Activated CD4-positive, alpha-beta memory T cell treated with anti-CD3 and anti-CD28 coated beads, Interleukin-2, amount 10 ng/mL, durations not matched to agents 7 days and 5 days (primary cell): ENCODE results near the gene FOXE1. TPM values are rescaled to one million over a fixed set of nuclear protein-coding genes. Genes with fewer than 3 reads are reported as not detected.

Source experiments
- CTCF ChIA-PET: fragments of 350-600 bp; sonication (Branson Sonifier 250); formaldehyde crosslinking; loops from one replicate; lab custom pipeline; 2021; ENCODE audit warnings: antibody characterized with exemption, inconsistent platforms; lab: Charles Lee
- POLR2A ChIA-PET: fragments of 350-600 bp; sonication (Branson Sonifier 250); formaldehyde crosslinking; loops from one replicate; lab custom pipeline; 2021; ENCODE audit warnings: antibody characterized with exemption; lab: Charles Lee
- DNase-seq: peaks from one replicate; pipeline ENCODE4 v3.0.0-alpha.2; 2020
- H3K27ac Mint-ChIP-seq: one replicate; pipeline ENCODE4 v1.8.0; 2021; ENCODE audit warnings: mild to moderate bottlenecking, mixed read lengths
- H3K27me3 Mint-ChIP-seq: one replicate; pipeline ENCODE4 v1.8.0; 2021; ENCODE audit warnings: mixed read lengths
- H3K36me3 Mint-ChIP-seq: one replicate; pipeline ENCODE4 v1.8.0; 2021; ENCODE audit warnings: low read depth, mixed read lengths
- H3K4me1 Mint-ChIP-seq: one replicate; pipeline ENCODE4 v1.8.0; 2021; ENCODE audit warnings: mixed read lengths
- H3K4me3 Mint-ChIP-seq: one replicate; pipeline ENCODE4 v1.8.0; 2021; ENCODE audit warnings: mild to moderate bottlenecking, mixed read lengths
- H3K9me3 Mint-ChIP-seq: one replicate; pipeline ENCODE4 v1.8.0; 2021; ENCODE audit warnings: mixed read lengths
- total RNA-seq, 2 experiments: library from RNA; stranded (reverse); gene quantifications; one replicate each; pipeline ENCODE4 v1.2.3, GENCODE V29; 2021

Gene FOXE1
- total RNA-seq: not detected

DNA sequence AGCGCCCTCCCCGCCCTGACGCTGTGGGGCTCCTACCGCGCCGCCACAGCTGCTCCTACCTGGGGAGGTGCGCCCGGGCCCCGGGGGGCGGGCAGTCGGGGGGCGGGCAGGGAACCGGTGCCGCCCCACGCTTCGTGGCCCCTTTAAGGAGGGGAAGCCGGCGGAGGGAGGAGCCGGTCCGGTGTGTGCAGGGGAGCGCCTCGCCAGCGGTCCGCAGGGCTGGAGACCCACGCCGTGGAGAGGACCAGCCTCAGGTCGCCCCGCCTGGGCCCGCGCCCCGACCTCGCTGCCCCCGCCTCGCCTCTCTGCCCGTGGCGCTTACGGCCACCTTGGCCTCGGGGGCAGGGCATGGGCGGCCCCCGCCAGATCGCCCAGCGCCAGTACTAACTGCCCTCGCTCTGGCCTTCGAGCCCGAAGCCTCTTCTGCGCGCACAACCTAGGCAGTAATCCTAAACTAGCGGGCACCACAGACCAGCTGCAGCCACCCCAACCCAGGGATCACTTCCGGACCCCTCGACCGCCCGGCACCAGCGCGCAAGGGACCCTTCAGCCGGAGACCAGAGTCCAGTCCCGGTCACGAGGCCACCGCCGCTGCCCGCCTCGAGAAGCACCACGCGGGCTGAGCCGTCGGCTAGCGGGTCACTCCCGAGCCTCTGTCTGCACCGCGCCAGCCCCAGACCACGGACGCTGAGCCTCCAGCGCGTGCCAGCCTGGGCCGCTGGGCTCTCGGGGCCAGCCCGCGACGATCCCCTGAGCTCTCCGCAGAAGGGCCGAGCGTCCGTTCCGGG lies at the start of gene FOXE1:
Gene FOXE1 (plus strand): TSS at position 171 of the 788 bp plus-strand sequence. CDS start 689 bp downstream, outside the sequence.
- peak within 1 kb of the TSS; percentile 72 for H3K4me3 Mint-ChIP-seq
- H3K27me3 Mint-ChIP-seq: peaks cover 80% of the 10 kb centered on the region
- ChIA-PET CTCF (interaction anchor here (0.6 to 1.1 kb wide), 4 partner anchors 9 to 220 kb away, joined by 3 to 5 read pairs (median 4); partner anchors contain the start of genes NCBP1 and TSTD2), POLR2A (interaction anchor here (0.7 to 1.3 kb wide), 3 partner anchors 49 to 130 kb away, joined by 3 read pairs; partner anchors contain the start of gene ANP32B)
- peak within 1 kb of the TSS; percentile 5 for H3K27ac Mint-ChIP-seq
- DNase-seq: no peak
- peaks cover 31% of the 10 kb centered on the region for H3K4me1 Mint-ChIP-seq
- H3K9me3 Mint-ChIP-seq: no peaks in the 10 kb centered on the region
- H3K36me3 Mint-ChIP-seq: no peaks in the 10 kb centered on the region

DNA sequence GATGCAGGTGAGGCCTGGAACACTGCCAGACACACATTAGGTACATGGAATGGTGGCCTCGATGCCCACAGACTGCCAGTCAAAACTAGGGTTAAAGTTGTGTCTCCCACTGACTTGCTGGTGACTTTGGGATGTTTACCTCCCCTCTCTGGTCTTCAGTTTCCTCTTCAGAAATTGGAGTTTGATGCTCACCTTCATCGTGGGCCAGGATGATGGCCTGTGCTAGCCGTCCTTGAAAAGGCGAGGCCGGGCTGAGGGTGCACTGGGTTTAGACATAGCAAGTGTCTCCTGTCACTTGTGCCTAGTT lies 49.0 kb upstream of the FOXE1 start:
- peak overlapping the region; percentile 59 for H3K4me3 Mint-ChIP-seq
- H3K4me1 Mint-ChIP-seq: peaks cover 10% of the 10 kb centered on the region
- no peaks in the 10 kb centered on the region for H3K36me3 Mint-ChIP-seq
- no peaks in the 10 kb centered on the region for H3K9me3 Mint-ChIP-seq
- no peak for DNase-seq
- POLR2A ChIA-PET: interaction anchor here (1.2 kb wide), 1 partner anchor 50 kb away, joined by 3 read pairs; no protein-coding TSS in a partner anchor
- peaks cover 31% of the 10 kb centered on the region for H3K27me3 Mint-ChIP-seq
- CTCF ChIA-PET: no interaction called here
- no peak overlapping the region for H3K27ac Mint-ChIP-seq

DNA sequence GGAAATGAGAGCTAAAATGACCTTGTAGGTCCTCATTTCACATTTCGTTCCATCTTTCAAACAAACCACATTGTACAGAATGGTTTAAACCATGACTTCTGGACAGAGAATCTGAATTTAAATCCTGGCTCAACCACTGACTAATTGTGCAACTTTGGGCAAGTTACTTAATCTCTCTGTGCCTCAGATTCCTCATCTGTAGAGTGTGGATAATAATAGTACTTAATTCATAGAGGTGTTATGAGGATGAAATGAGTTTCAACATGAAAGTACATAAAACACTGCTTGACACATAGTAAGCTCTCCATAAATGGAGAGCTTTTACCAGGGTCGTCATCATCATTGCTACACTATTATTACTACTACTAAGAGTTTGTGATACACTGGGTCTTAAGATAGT lies 46.3 kb upstream of the FOXE1 start:
- CTCF ChIA-PET: no interaction called here
- POLR2A ChIA-PET: no interaction called here

DNA sequence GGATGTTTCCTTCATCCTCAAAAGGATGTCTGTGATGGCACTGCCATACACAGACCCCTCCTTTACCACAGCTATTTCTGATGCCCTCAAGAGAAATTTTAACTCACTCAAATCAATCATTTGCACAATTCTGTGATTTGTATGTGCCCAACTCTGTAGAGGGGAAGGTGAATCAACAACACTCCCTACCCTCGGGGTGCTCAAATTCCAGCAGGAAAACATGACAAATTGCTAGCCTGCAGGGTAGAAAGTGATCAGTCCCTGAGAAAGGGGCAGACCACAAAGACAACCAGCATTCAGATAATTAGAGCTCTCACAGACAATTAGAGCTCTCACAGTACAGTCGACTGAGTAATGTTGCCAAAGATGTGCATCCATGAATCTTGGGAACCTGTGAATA lies 45.3 kb upstream of the FOXE1 start:
- Mint-ChIP-seq H3K9me3 (no peaks in the 10 kb centered on the region), H3K27me3 (peaks cover 26% of the 10 kb centered on the region), H3K27ac (no peak overlapping the region), H3K36me3 (no peaks in the 10 kb centered on the region), H3K4me3 (no peak overlapping the region), H3K4me1 (peaks cover 8% of the 10 kb centered on the region)
- ChIA-PET CTCF (no interaction called here), POLR2A (no interaction called here)
- no peak for DNase-seq

More for the DNA sequence above, 46.3 kb upstream of the FOXE1 start:
- Mint-ChIP-seq H3K27ac (no peak overlapping the region), H3K4me3 (no peak overlapping the region), H3K36me3 (no peaks in the 10 kb centered on the region), H3K9me3 (no peaks in the 10 kb centered on the region), H3K27me3 (peaks cover 26% of the 10 kb centered on the region), H3K4me1 (peaks cover 10% of the 10 kb centered on the region)
- no peak for DNase-seq

DNA sequence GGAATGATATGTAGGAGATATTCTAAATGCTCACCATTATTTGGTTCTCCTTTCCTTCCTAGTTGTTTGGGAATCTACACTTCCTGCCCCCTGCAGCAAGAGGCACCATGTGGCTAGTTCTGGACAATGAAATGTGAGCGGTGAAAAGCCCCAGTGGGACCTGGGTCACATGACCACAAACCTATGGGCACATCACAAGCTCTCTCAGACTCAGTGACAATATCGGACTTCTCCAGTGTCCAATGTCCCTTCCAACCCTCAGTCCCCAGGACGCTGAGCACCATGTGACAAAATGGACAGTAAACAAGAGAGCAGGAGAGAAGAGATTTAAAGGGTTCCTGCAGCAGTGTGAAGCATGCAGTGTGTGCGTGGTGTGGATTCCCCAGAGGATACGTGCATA lies 44.6 kb upstream of the FOXE1 start:
- ChIA-PET POLR2A (no interaction called here), CTCF (no interaction called here)
- Mint-ChIP-seq H3K4me1 (peaks cover 5% of the 10 kb centered on the region), H3K27me3 (peaks cover 26% of the 10 kb centered on the region), H3K4me3 (no peak overlapping the region), H3K9me3 (no peaks in the 10 kb centered on the region), H3K36me3 (no peaks in the 10 kb centered on the region), H3K27ac (no peak overlapping the region)
- DNase-seq: no peak

DNA sequence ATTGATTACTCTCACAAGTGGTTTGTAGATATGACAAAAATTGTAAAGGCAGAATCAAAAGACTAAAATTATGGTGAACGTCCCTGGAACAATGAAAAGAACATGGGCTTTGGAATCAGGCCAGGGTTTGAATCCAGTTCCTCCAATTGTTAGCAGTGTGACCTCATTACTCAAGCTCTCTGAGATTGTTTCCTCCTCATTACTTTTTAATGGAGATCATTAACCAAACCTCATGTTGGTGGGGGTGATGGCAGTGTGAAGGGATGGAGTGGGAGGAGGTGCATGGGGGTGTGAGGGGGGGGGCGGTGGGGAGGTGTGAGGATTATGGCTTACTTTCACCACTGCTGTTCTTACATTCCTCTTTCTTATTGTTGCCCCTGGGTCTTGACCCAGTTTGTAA lies 44.1 kb upstream of the FOXE1 start:
- H3K27me3 Mint-ChIP-seq: peaks cover 26% of the 10 kb centered on the region
- DNase-seq: no peak
- no peaks in the 10 kb centered on the region for H3K36me3 Mint-ChIP-seq
- H3K4me3 Mint-ChIP-seq: no peak overlapping the region
- ChIA-PET CTCF (no interaction called here), POLR2A (no interaction called here)
- H3K9me3 Mint-ChIP-seq: no peaks in the 10 kb centered on the region
- H3K4me1 Mint-ChIP-seq: peaks cover 3% of the 10 kb centered on the region
- no peak overlapping the region for H3K27ac Mint-ChIP-seq

DNA sequence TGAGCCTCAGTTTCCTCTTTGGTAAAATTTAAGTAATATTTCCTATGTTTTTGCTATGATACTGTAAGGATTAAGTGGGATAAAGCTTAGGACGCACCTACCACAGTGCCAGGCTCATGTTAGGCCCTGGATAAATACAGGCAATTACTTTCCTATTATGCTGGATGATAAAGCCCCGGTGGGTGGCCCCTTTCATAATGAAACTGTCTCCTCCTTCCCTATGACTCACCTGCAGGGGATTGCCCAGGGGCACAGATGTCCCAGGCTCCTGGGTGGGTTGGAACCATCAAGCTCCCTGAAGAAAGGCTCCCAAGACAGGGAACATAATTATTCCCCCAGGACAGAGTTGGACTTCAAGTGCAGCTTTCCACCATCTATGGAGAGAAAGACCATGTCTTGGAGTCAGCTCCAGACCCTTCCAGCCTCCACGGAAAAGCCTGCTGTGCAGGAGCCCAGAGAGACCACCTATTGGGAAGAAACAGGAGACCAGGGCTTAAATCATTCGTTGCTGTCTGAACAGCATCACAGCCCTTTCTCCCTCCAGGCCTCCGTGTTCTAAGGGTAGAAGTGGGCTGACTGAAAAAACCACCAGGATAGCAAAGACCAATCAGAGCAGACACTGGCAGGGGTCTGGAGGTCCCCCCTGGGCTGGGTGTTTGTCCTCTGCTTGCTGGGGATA lies 43.2 kb upstream of the FOXE1 start:
- POLR2A ChIA-PET: no interaction called here
- Mint-ChIP-seq H3K9me3 (no peaks in the 10 kb centered on the region), H3K4me3 (no peak overlapping the region), H3K36me3 (no peaks in the 10 kb centered on the region), H3K27ac (no peak overlapping the region), H3K27me3 (peaks cover 23% of the 10 kb centered on the region), H3K4me1 (no peaks in the 10 kb centered on the region)
- no peak for DNase-seq
- CTCF ChIA-PET: interaction anchor here (0.6 kb wide), 1 partner anchor 28 kb away, joined by 3 read pairs; no protein-coding TSS in a partner anchor

DNA sequence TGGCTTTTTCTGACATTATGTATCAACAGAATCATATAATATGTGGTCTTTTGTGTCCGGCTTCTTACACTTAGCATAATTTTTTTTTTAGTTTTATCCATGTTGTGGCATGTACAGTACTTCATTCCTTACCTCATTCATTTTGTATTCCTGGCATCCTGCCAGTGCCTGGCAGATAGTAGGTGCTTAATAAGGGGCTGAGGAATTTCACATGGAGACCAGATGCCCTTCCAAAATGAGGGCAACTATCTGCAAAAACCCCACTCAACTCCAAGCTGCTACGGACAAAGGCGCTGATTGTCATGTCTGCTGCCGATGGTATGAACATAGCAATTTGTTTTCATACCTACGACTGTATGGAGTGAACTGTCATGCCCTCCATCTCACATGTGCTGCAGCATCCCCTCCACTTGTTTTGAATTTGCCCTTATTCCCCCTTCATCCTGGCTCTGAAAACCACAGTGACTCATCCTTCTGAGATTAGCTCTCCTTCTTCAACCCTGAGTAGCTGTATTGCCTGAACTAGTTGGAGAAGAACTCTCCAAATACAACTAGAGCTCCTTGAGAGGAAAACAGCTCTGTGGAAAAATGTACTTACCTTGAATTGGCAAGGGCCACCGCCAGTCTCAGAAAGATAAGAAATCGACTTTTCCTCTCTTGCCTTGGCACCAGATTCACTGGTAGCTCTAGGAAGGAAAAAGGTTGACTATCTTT lies 41.3 kb upstream of the FOXE1 start:
- no peaks in the 10 kb centered on the region for H3K9me3 Mint-ChIP-seq
- CTCF ChIA-PET: no interaction called here
- no peaks in the 10 kb centered on the region for H3K36me3 Mint-ChIP-seq
- no peaks in the 10 kb centered on the region for H3K4me1 Mint-ChIP-seq
- H3K27ac Mint-ChIP-seq: no peak overlapping the region
- H3K4me3 Mint-ChIP-seq: no peak overlapping the region
- POLR2A ChIA-PET: no interaction called here
- peaks cover 22% of the 10 kb centered on the region for H3K27me3 Mint-ChIP-seq
- DNase-seq: no peak

DNA sequence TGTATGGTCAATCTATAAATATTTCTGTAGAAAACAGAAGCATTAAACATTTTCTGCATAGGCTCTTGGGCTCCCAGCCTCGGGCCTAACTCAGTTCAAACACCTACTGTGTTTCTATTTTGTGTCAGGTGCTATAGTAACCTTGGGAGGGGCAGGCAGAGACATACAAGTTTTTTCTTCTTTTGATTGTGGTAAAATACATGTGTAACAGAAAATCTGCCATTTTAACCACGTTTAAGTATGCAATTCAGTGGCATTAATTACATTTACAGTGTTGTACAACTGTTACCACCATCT lies 40.8 kb upstream of the FOXE1 start:
- Mint-ChIP-seq H3K27ac (no peak overlapping the region), H3K27me3 (peaks cover 19% of the 10 kb centered on the region), H3K9me3 (no peaks in the 10 kb centered on the region), H3K36me3 (no peaks in the 10 kb centered on the region), H3K4me1 (no peaks in the 10 kb centered on the region), H3K4me3 (no peak overlapping the region)
- no peak for DNase-seq
- CTCF ChIA-PET: no interaction called here
- POLR2A ChIA-PET: no interaction called here

DNA sequence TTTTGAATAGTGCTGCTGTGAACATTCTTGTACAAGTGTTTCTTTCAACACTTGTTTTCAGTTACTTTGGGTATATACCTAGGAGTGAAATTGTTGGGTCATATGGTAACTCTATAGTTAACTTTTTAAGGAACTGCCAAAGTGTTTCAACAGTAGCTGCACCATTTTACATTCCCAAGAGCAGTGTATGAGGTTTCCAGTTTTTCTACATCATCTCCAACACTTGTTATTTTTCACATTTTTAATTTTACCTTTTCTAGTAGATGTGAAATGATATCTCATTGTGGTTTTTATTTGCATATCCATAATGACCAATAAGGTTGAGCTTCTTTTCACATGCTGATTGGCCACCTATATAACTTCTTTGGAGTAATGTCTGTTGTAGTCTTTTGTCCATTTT lies 40.0 kb upstream of the FOXE1 start:
- Mint-ChIP-seq H3K4me1 (no peaks in the 10 kb centered on the region), H3K27ac (no peak overlapping the region), H3K36me3 (no peaks in the 10 kb centered on the region), H3K4me3 (no peak overlapping the region), H3K27me3 (peaks cover 13% of the 10 kb centered on the region), H3K9me3 (no peaks in the 10 kb centered on the region)
- ChIA-PET CTCF (no interaction called here), POLR2A (no interaction called here)
- no peak for DNase-seq

DNA sequence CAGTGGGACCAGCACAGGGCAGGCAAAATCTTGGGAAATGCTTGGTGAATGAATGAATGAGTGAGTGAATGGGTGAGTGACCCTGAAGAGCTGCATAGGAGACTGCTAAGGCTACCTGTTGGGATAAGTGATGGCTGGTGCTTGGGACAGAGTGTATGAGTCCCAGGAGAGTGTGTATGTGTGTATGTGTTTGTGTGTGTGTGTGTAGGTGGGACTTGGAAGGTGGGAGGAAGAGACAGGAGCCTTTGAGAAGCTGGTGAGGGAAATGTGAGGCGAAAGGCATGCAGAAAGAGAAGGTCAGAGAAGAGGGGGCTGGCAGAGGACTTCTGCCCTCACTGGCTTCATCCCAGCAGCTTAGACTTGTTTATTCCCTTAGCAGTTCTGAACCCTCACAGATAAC lies 33.3 kb upstream of the FOXE1 start:
- ChIA-PET CTCF (no interaction called here), POLR2A (no interaction called here)
- H3K9me3 Mint-ChIP-seq: peaks cover 3% of the 10 kb centered on the region
- no peak overlapping the region for H3K4me3 Mint-ChIP-seq
- no peak for DNase-seq
- H3K4me1 Mint-ChIP-seq: no peaks in the 10 kb centered on the region
- H3K27ac Mint-ChIP-seq: no peak overlapping the region
- peaks cover 45% of the 10 kb centered on the region for H3K27me3 Mint-ChIP-seq
- H3K36me3 Mint-ChIP-seq: no peaks in the 10 kb centered on the region

DNA sequence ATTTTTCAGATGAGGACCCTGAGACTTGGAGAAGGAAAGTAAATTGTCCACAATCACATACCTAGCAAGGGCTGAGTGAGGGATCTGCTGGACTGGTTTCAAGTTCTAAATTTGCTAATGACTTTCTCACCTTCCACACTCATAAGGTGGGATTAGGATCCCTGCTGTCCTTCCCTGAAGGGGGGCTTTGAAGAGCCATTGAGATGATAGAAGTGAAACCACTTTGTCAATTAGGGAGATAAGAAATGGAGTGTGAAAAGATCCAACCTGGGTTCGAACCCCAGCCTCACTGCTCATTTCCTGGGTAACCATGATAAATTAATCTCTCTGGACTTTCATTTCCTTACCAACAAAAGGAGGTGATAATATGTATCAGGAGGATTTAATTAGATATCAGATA lies 32.7 kb upstream of the FOXE1 start:
- ChIA-PET POLR2A (no interaction called here), CTCF (no interaction called here)
- no peaks in the 10 kb centered on the region for H3K4me1 Mint-ChIP-seq
- H3K9me3 Mint-ChIP-seq: peaks cover 3% of the 10 kb centered on the region
- H3K27me3 Mint-ChIP-seq: peaks cover 49% of the 10 kb centered on the region
- DNase-seq: no peak
- H3K36me3 Mint-ChIP-seq: no peaks in the 10 kb centered on the region
- H3K4me3 Mint-ChIP-seq: no peak overlapping the region
- H3K27ac Mint-ChIP-seq: no peak overlapping the region
